Measurements from ENCODE around the gene ADARB1. TPM values are rescaled to one million over a fixed set of nuclear protein-coding genes. Genes with fewer than 3 reads are reported as not detected.

ADARB1 gene
- total and polyA plus RNA-seq, 2 of the 8 experiments (the other 6 are each of a cell fraction or from before 2014, with no cell fraction given), result 4.7 to 14.9 TPM

GRCh38 chr21:45040157-45040711, 34.1 kb upstream of the ADARB1 start (continued):
- TF ChIP-seq CHD7 (IDR thresholded peaks at IDR 0.05; ENCODE audit: insufficient replicate concordance, low read length) (no peak), SUZ12 (IDR thresholded peaks at IDR 0.05; ENCODE audit: low read length) (no peak), TCF12 (IDR thresholded peaks at IDR 0.05; ENCODE audit: low read depth, low read length) (no peak), CBX8 (IDR thresholded peaks at IDR 0.05; ENCODE audit: borderline replicate concordance, low read depth, low read length) (no peak), MAX (IDR thresholded peaks at IDR 0.05) (no peak), GTF2F1 (IDR thresholded peaks at IDR 0.05; ENCODE audit: borderline replicate concordance, low read depth, low read length) (no peak), ZNF274 (IDR thresholded peaks at IDR 0.05; ENCODE audit: borderline replicate concordance, extremely low read depth, low read length) (no peak), ASH2L (IDR thresholded peaks at IDR 0.05; ENCODE audit: low read length) (no peak), FOSL1 (IDR thresholded peaks at IDR 0.05; ENCODE audit: insufficient read depth, low read depth, low read length) (no peak), KDM1A (IDR thresholded peaks at IDR 0.05; ENCODE audit: borderline replicate concordance, low read length) (no peak), CHD2 (IDR thresholded peaks at IDR 0.05; ENCODE audit: low read length) (no peak), SIX5 (IDR thresholded peaks at IDR 0.05; ENCODE audit: low read depth, low read length) (no peak)

Measured in H1 (cell line).